Measurements from ENCODE around the gene SDK1.

DNA sequence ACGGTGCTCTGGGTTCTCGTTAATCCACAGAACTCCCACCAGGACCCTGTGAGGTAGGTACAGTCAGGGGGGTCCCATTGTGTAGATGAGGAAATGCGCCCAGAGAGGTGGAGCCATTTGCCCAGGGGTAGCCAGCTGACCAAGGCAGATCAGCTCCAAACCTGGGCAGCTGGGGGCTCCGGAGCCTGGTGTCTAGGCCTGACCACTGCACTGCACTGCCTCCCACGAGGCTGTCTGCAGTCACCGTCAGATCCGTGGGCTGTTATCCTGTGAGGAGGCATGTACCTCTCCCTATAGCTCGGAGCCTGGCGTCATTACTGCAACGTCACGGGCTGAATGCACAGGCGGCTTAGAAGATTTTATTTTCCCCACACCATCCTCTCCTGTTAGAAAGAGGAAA lies 969.2 kb downstream of the SDK1 start:
- TF ChIP-seq, protein P1, sequence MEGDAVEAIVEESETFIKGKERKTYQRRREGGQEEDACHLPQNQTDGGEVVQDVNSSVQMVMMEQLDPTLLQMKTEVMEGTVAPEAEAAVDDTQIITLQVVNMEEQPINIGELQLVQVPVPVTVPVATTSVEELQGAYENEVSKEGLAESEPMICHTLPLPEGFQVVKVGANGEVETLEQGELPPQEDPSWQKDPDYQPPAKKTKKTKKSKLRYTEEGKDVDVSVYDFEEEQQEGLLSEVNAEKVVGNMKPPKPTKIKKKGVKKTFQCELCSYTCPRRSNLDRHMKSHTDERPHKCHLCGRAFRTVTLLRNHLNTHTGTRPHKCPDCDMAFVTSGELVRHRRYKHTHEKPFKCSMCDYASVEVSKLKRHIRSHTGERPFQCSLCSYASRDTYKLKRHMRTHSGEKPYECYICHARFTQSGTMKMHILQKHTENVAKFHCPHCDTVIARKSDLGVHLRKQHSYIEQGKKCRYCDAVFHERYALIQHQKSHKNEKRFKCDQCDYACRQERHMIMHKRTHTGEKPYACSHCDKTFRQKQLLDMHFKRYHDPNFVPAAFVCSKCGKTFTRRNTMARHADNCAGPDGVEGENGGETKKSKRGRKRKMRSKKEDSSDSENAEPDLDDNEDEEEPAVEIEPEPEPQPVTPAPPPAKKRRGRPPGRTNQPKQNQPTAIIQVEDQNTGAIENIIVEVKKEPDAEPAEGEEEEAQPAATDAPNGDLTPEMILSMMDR (conservative IDR thresholded peaks at IDR 0.05), result no peak
- TF ChIP-seq ZFX (IDR thresholded peaks at IDR 0.05), result no peak
